Measurements from ENCODE around the gene TPX2.

Gene TPX2

GRCh38 chr20:31701591-31701990, 37.5 kb upstream of the TPX2 start:
- H3K36me3 ChIP-seq (ENCODE audit: control insufficient read depth in 2 of 2, insufficient read depth in 1 of 2, low read length in 2 of 2), result peaks cover 0 to 7% of the 10 kb centered on the region in 2 experiments; a peak in 1 of 3 replicates
- TF ChIP-seq ZNF223 (tag by site-specific recombination; IDR thresholded peaks at IDR 0.05) (no peak), ZBTB48 (tag by site-specific recombination; IDR thresholded peaks at IDR 0.05) (no peak), ZEB2 (tag by site-specific recombination; IDR thresholded peaks at IDR 0.05) (no peak), ZBTB20 (tag by site-specific recombination; IDR thresholded peaks at IDR 0.05) (no peak), ZNF148 (tag by site-specific recombination; IDR thresholded peaks at IDR 0.05; ENCODE audit: borderline replicate concordance) (no peak), ZNF585B (tag by site-specific recombination; IDR thresholded peaks at IDR 0.05) (no peak), ZNF791 (tag by site-specific recombination; IDR thresholded peaks at IDR 0.05) (no peak), OSR2 (tag by site-specific recombination; IDR thresholded peaks at IDR 0.05) (no peak), ZNF398 (tag by site-specific recombination; IDR thresholded peaks at IDR 0.05) (no peak), ZNF423 (tag by site-specific recombination; IDR thresholded peaks at IDR 0.05) (no peak), FEZF1 (tag by site-specific recombination; IDR thresholded peaks at IDR 0.05) (no peak), ZNF670 (tag by site-specific recombination; IDR thresholded peaks at IDR 0.05; ENCODE audit: low read depth) (no peak), SP7 (tag by site-specific recombination; IDR thresholded peaks at IDR 0.05) (no peak), ZBTB11 (tag by site-specific recombination; conservative IDR thresholded peaks at IDR 0.05; ENCODE audit: low read depth) (no peak), ZNF510 (tag by site-specific recombination; IDR thresholded peaks at IDR 0.05; ENCODE audit: insufficient replicate concordance) (no peak), ZNF114 (tag by site-specific recombination; IDR thresholded peaks at IDR 0.05) (no peak), ZNF354C (tag by site-specific recombination; IDR thresholded peaks at IDR 0.05; ENCODE audit: borderline replicate concordance, low read depth) (no peak), GFI1B (tag by site-specific recombination; IDR thresholded peaks at IDR 0.05) (no peak)
- TF ChIP-seq, protein P1, sequence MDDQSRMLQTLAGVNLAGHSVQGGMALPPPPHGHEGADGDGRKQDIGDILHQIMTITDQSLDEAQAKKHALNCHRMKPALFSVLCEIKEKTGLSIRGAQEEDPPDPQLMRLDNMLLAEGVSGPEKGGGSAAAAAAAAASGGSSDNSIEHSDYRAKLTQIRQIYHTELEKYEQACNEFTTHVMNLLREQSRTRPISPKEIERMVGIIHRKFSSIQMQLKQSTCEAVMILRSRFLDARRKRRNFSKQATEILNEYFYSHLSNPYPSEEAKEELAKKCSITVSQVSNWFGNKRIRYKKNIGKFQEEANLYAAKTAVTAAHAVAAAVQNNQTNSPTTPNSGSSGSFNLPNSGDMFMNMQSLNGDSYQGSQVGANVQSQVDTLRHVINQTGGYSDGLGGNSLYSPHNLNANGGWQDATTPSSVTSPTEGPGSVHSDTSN (CRISPR knock-in tag; IDR thresholded peaks at IDR 0.05), result no peak
- TF ChIP-seq, protein P2, sequence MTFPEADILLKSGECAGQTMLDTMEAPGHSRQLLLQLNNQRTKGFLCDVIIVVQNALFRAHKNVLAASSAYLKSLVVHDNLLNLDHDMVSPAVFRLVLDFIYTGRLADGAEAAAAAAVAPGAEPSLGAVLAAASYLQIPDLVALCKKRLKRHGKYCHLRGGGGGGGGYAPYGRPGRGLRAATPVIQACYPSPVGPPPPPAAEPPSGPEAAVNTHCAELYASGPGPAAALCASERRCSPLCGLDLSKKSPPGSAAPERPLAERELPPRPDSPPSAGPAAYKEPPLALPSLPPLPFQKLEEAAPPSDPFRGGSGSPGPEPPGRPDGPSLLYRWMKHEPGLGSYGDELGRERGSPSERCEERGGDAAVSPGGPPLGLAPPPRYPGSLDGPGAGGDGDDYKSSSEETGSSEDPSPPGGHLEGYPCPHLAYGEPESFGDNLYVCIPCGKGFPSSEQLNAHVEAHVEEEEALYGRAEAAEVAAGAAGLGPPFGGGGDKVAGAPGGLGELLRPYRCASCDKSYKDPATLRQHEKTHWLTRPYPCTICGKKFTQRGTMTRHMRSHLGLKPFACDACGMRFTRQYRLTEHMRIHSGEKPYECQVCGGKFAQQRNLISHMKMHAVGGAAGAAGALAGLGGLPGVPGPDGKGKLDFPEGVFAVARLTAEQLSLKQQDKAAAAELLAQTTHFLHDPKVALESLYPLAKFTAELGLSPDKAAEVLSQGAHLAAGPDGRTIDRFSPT (tag by site-specific recombination; IDR thresholded peaks at IDR 0.05), result no peak
- ChIA-PET CTCF (interaction anchor here (2.8 to 6.2 kb wide), 2 partner anchors 21 to 40 kb away, joined by 9 to 40 read pairs; partner anchors contain the start of gene BCL2L1), POLR2A (no interaction called here)
- no peaks in the 10 kb centered on the region for H3K9me3 ChIP-seq (ENCODE audit: control insufficient read depth, insufficient read depth, low read depth, low read length)
- no peak overlapping the region for H3K27ac ChIP-seq (ENCODE audit: extremely low read depth, low read depth, low read length)
- no peak overlapping the region for H3K4me3 ChIP-seq (ENCODE audit: low read depth, low read length)
- no peaks in the 10 kb centered on the region for H3K4me1 ChIP-seq (ENCODE audit: control insufficient read depth, insufficient read depth, low read length)
